ENCODE results near the gene CMTM8.

CMTM8 gene

GRCh38 chr3:32236377-32236776 lies 2.1 kb upstream of the CMTM8 start:
- no peak for DNase-seq

- DNase-seq: no peak
These were observed 619 bp upstream of the CMTM8 start for GRCh38 chr3:32237670-32238452.

- no peak for DNase-seq
These were observed 1.1 kb downstream of the CMTM8 start for GRCh38 chr3:32239307-32240158.

- no peak for DNase-seq
These were observed 1.7 kb downstream of the CMTM8 start for GRCh38 chr3:32240159-32240545.

GRCh38 chr3:32241100-32241499 lies 2.6 kb downstream of the CMTM8 start:
- DNase-seq: no peak

GRCh38 chr3:32243519-32243918 lies 5.0 kb downstream of the CMTM8 start:
- no peak for DNase-seq

GRCh38 chr3:32245200-32245599 lies 6.7 kb downstream of the CMTM8 start:
- DNase-seq: no peak

GRCh38 chr3:32246079-32246675 lies 7.7 kb downstream of the CMTM8 start:
- no peak for DNase-seq

GRCh38 chr3:32249184-32249782 lies 10.8 kb downstream of the CMTM8 start:
- DNase-seq: no peak

GRCh38 chr3:32254268-32254667 lies 15.8 kb downstream of the CMTM8 start:
- no peak for DNase-seq

GRCh38 chr3:32255345-32255744 lies 16.9 kb downstream of the CMTM8 start:
- no peak for DNase-seq

GRCh38 chr3:32256206-32256605 lies 17.7 kb downstream of the CMTM8 start:
- no peak for DNase-seq

- no peak for DNase-seq
These were observed 18.6 kb downstream of the CMTM8 start for GRCh38 chr3:32257042-32257441.

- DNase-seq: no peak
These were observed 19.4 kb downstream of the CMTM8 start for GRCh38 chr3:32257641-32258438.

GRCh38 chr3:32258869-32259268 lies 20.4 kb downstream of the CMTM8 start:
- no peak for DNase-seq

- no peak for DNase-seq
These were observed 23.1 kb downstream of the CMTM8 start for GRCh38 chr3:32261545-32261944.

- DNase-seq: no peak
These were observed 23.7 kb downstream of the CMTM8 start for GRCh38 chr3:32262201-32262600.

- DNase-seq: no peak
These were observed 35.8 kb downstream of the CMTM8 start for GRCh38 chr3:32274306-32274705.

- DNase-seq: no peak
These were observed 37.0 kb downstream of the CMTM8 start for GRCh38 chr3:32275506-32275905.

GRCh38 chr3:32276279-32276841 lies 37.9 kb downstream of the CMTM8 start:
- DNase-seq: no peak

- no peak for DNase-seq
These were observed 40.2 kb downstream of the CMTM8 start for GRCh38 chr3:32278714-32279113.

GRCh38 chr3:32280262-32280910 lies 41.9 kb downstream of the CMTM8 start:
- DNase-seq: no peak
